Left ventricle myocardium inferior (tissue), 1 donor: Measurements from ENCODE around the gene PTPRR. TPM values are rescaled to one million over a fixed set of nuclear protein-coding genes. Genes with fewer than 3 reads are reported as not detected.

Source experiments
- DNase-seq: peaks from one replicate; pipeline ENCODE4 v3.0.0-alpha.2; 2020
- H3K27ac ChIP-seq: fragments of 200-600 bp; replicated peaks from 2 replicates; pipeline ENCODE4 v1.8.0; 2021
- H3K27me3 ChIP-seq: fragments of 200-600 bp; 2 replicates; pipeline ENCODE4 v1.8.0; 2021; ENCODE audit warnings: low read depth
- H3K36me3 ChIP-seq: fragments of 200-600 bp; 2 replicates; pipeline ENCODE4 v1.8.0; 2021
- H3K4me1 ChIP-seq: fragments of 200-600 bp; 2 replicates; pipeline ENCODE4 v1.8.0; 2021
- H3K4me3 ChIP-seq: fragments of 200-600 bp; 2 replicates; pipeline ENCODE4 v1.8.0; 2021; ENCODE audit warnings: mild to moderate bottlenecking, moderate library complexity
- H3K9me3 ChIP-seq: fragments of 200-600 bp; replicated peaks from 2 replicates; pipeline ENCODE4 v1.8.0; 2021
- intact Hi-C: fragments of 100-400 bp; cut with micrococcal nuclease; formaldehyde crosslinking; loops from one replicate; pipeline ENCODE4 v1.11.0; 2022
- total RNA-seq: library from RNA; stranded (reverse); fragmentation: NEBNext Ultra II Directional; extraction: Animal tissue kit (Norgen Biotek cat#: 25700); gene quantifications from one replicate; pipeline ENCODE4 v1.2.1, GENCODE V29; 2021
- TF ChIP-seq, protein P1 (sequence below): fragments of 200-600 bp; IDR thresholded peaks from 2 replicates; pipeline ENCODE4 v1.8.0; 2021; ENCODE audit warnings: antibody characterized with exemption, mild to moderate bottlenecking, borderline replicate concordance
- donor health status: DM: no; HTN: yes; CAD: no; lungs with severe emphysema.

The PTPRR gene
- total RNA-seq, 1 donor from 2014 or later, result 1.3 TPM

DNA sequence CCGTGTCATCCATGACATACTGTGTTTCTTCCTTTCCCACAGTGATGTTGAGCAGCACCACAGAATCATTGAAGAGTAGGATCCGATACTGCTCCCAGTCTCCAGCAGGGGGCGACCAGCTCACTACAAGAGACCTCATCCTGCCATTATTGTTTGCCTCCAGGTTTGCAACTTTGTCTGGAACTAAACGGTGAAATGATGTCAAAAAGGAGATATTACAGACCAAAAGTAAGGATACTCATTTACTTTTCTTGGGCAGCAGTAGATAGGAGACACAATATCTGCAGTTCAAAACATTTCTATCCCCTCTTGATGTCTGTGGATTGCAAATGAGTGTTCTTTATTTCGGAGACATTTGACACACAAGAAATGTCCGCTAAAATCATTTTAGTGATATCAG, 330.5 kb downstream of the PTPRR start:
- peaks cover 21% of the 10 kb centered on the region for H3K36me3 ChIP-seq
- TF ChIP-seq, protein P1, sequence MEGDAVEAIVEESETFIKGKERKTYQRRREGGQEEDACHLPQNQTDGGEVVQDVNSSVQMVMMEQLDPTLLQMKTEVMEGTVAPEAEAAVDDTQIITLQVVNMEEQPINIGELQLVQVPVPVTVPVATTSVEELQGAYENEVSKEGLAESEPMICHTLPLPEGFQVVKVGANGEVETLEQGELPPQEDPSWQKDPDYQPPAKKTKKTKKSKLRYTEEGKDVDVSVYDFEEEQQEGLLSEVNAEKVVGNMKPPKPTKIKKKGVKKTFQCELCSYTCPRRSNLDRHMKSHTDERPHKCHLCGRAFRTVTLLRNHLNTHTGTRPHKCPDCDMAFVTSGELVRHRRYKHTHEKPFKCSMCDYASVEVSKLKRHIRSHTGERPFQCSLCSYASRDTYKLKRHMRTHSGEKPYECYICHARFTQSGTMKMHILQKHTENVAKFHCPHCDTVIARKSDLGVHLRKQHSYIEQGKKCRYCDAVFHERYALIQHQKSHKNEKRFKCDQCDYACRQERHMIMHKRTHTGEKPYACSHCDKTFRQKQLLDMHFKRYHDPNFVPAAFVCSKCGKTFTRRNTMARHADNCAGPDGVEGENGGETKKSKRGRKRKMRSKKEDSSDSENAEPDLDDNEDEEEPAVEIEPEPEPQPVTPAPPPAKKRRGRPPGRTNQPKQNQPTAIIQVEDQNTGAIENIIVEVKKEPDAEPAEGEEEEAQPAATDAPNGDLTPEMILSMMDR, result peak; percentile 90
- H3K27me3 ChIP-seq, result no peaks in the 10 kb centered on the region
- peaks cover 10% of the 10 kb centered on the region for H3K4me1 ChIP-seq
- H3K27ac ChIP-seq, result peak overlapping the region; percentile 17
- intact Hi-C loops, result loop anchor here (2.0 kb wide), 1 partner anchor 131 kb away; no protein-coding TSS in a partner anchor
- DNase-seq, result peak; percentile 73
- no peak overlapping the region for H3K4me3 ChIP-seq
- peaks cover 4% of the 10 kb centered on the region for H3K9me3 ChIP-seq

Other genes starting within 250 kb of the PTPRR start
- gene TSPAN8, start 237.3 kb upstream of the PTPRR start, total RNA-seq, result 0.41 TPM